HG03135 (cell line): ENCODE results near the gene CCNY.

Experiments
- ATAC-seq: cut with Tn5 transposase; IDR thresholded peaks from one replicate; pipeline ENCODE4 v1.9.1; 2021; ENCODE audit warnings: mild to moderate bottlenecking, moderate library complexity; ENCODE audit not compliant: unreplicated experiment

The CCNY gene

GRCh38 chr10:35545878-35546590 is 209.7 kb downstream of the CCNY start:
- no peak for ATAC-seq

DNA sequence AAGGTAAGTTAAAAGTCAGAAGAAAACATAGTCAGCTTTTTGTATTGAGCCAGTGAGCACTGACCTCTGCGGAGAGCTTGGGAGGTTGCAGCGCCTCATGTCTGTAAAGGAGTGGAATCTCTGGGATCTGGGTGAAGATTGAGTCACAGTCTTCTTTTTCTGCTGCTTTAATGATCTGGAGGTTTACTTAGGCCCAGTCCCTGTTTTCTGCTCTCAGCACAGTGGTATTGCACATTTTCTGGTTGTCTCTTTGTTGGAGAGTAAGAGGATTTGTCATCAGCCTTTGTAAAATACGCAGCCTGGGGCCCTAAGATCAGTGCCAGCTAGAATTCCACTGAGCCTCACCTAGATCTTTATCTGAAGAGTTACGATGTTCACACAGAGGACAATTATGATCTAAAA is 210.5 kb downstream of the CCNY start:
- ATAC-seq, result no peak

- no peak for ATAC-seq
Observed at GRCh38 chr10:35552650-35553342, 216.5 kb downstream of the CCNY start.

DNA sequence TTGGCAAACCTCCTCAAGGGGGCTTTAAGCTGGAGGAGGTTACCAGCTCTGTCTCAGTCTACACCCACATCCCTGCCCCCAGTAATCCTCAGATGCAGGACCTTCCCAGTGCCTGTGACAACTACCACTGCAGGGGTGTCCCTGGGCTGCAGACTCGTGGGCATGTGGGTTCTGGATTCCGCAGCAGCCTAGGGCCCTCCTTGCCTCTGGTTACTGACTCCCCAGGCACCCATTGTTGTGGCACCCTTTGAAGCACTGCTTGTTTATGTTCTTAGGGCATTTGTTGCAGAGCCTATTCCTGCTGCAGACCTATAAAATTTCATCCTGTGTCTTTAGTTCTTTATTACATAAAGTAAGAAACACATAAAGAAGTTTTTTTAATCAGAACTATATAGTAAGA is 217.7 kb downstream of the CCNY start:
- ATAC-seq, result no peak

DNA sequence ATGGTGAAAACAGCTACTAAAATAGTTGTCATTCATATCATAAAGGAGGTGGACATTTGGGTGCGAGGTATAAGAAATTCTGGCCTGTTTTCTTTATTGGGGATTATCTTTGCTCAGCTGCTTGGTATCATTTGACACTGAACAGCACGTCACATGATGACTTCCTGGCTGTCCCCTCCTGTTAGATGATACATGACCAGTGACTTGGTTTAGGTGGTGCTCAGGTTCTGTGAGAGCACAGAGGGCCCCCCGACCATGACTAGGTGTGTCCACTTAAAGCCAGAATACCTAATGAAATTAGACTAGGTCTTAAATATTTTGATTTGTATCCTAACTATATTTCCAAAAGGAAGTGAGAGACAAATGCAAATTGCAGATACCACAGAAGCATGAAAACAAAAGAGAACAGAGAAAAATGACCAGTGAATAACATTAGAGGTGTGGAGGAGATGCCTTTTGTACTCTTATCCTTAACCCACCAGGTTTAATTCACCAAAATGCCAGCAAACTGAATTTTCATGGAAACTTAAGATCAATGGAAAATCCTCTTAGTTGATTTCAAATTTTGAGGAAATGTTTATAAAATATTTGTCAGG is 218.2 kb downstream of the CCNY start:
- no peak for ATAC-seq

DNA sequence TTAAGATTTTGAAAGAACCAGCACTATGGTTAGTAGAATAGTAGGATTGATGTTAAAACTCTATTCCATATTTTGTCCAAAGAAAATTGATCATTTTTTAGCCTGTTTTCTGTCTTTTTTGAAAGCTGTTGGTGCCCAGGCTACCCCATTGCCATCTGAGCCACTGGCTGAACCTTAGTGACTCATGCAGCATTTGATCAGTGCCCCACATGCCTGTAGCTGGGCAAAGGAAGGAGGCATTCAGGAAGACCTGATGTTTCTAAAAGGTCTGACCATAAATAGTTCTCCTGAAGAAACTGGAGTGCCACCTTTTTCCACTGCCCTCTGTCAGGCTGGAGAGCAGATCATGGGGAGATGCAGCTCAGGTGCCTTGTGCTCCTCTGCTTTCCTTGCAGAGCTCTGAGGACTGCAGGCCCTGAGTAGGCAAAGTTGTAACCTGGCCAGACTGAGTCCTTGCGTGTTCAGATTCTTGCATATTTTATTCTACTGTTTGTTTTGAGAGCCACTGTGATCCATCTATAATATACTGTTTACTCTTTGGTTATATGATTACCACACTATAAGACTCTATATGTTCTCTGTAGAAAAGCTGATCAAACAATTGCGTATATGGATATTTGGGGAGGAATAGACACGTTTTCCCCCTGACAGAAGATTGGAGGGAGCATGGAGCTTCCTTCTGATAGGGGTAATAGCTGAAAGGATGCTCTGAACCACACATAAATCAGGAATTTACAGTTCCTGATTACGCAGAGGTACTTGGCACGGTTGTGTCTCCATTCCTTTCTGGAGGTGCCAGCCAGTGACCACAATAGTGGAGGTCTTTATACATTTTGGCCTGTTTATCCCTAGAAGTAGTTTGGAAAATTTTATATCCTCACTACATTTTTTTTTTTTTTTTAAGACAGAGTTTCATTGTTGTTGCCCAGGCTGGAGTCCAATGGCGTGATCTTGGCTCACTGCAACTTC is 219.9 kb downstream of the CCNY start:
- no peak for ATAC-seq

DNA sequence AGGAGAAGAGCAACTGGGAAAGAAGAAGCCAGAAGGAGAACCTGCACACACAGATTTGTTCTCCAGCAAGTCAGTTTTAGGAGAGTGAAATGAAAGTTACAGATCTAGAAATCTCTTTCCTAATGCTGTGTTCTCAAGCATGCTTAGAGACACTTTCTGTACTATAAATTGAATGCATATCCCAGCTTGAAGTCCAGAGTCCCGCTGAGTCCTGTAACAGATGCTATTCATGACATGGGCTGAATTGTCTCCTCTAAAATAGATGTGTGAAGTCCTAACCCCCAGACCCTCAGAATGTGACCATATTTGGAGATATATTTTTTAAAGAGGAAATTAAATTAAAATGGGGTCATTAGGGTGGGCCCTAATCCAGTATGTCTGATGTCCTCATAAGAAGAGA is 222.0 kb downstream of the CCNY start:
- ATAC-seq, result no peak

GRCh38 chr10:35559416-35559815 is 223.1 kb downstream of the CCNY start:
- ATAC-seq, result no peak

DNA sequence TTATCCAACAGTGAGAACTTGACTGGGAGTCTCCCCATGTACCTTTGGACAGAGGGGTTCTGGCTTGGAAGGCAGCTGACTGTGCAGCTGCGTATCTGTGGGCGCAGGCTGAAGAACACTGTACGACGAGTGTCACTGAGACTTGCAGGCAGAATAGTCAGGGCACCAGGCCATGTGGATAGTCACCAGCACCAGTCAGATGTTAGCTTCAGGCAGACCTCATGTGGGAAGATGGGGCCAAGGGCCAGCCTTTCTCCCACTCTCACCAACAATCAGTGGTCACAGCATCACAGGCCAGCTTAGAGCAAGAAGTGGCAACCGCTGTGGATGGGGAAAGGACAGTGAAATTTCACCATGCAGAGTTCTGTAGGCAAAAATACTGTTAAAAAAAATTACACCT is 225.4 kb downstream of the CCNY start:
- ATAC-seq, result no peak

GRCh38 chr10:35562427-35562826 is 226.1 kb downstream of the CCNY start:
- no peak for ATAC-seq

DNA sequence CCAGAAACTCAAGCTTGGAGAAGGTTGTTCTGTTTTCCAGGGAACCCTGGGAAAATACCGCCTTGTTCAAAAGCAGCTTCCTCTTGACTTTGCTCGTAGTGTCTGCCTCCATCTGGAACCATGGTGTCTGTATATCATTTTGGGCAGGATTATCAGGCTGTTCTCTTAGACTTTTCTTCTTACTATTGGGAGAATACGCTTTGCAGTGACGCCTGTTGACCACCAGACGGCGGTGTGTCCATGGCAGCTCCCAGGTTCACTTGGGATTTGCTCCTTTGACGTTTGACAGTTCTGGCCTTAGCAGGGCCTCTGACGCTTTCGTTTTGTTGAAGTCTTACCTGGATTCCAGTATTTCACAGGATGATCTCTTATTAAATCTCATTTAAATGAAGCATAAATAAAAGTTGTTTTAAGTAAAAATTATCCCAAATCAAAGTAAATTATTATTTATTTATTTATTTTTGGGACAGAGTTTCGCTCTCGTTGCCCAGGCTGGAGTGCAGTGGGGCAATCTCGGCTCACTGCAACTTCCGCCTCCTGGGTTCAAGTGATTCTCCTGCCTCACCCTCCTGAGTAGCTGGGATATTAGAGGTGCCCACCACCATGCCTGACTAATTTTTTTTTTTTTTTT is 227.1 kb downstream of the CCNY start:
- ATAC-seq, result no peak

DNA sequence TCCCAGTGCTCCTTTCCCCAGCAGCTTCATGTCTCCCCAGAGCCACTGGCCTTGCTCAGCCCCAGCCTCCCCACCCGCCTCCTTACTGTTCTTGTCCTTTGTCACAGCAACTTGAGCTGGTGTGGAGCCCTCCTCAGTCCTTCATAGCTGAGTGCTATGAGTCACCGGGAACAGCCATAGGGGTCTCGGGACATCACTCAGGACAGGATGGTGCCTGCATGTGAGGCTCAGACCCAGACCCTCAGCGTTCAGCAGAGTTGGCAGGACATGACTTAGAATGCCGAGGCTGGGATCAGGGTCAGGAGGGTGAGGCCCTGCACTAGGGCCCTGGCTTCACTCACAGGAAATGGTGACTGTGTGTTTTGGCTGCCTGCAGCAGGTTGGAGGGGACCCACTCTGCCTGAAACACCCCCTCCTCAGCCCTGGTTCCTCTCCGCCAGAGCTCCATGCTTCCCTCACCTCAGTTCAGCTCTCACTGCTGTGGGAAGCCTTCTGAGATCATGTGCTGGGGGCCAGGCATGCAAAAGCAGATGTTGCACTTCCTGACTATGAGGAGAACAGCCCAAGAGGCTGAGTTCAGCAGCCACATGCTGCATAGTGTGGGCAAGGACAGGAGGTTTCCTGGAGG is 228.1 kb downstream of the CCNY start:
- peak; percentile 52 for ATAC-seq

DNA sequence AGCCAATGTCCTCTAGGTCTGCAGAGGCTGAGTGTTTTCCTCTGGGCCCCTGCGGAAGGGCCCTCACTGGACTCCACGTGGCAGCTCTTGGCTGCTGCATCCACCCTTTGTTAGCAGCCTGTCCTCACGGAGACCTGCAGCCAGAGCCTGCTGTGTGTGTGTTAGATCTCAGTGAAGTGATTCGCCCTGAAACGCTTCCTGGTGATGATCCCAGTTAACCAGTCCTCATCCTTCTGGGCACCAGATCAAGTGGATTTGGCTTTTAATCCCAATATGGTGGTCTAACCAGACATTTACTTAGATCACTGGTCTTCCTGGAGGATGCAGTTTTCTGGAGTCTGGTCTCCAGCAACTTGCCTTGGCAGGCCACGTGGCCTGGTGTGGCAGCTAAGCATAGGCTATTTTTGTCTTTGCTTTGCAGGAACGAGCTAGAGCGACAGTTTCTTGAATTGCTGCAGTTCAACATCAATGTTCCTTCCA is 229.3 kb downstream of the CCNY start:
- ATAC-seq, result no peak

DNA sequence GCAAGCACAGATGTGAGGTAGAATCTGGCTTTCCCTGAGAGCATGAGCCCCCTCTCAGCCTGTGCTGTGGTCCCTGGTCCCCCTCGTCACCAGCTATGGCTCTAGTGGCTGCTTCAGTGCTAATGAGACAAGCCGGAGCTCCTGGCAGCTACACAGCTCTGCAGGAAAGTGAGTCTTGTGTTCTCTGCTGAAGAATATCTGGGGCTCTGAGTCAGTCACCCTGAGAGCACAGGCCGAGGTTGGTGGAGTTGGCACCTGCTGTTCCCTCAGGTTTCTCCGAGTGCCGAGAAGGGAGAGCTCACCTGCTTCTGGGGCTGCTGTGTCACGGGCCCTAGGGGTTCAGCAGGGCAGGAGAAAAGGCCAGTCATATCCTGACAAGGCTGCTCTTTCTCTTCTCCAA is 231.6 kb downstream of the CCNY start:
- no peak for ATAC-seq

DNA sequence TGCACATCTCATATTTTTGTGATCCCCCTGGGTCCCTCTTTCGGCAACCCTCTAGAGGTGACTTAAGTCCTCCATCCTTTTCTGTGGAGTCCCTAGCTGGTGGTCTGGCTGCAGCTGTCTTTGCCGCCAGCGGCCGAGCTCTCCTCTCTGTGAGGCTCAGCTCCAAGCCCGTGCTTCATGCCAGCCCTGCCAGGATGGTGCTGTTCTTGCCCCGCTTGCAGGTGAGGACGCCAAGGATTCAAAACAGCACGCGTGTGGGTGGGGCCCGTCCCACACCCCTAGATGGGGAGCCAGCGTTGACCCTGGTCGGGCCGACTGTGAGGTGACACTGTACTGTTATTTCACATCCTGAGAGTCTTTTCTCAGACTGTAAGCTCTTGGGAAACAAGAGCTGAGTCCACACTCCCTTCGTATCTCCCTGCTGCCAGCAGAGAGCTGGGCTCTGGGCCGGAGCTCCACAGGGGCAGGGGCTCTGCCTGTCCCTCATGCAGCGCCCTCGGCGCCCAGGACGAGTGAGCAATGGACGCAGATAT is 232.2 kb downstream of the CCNY start:
- ATAC-seq, result no peak

DNA sequence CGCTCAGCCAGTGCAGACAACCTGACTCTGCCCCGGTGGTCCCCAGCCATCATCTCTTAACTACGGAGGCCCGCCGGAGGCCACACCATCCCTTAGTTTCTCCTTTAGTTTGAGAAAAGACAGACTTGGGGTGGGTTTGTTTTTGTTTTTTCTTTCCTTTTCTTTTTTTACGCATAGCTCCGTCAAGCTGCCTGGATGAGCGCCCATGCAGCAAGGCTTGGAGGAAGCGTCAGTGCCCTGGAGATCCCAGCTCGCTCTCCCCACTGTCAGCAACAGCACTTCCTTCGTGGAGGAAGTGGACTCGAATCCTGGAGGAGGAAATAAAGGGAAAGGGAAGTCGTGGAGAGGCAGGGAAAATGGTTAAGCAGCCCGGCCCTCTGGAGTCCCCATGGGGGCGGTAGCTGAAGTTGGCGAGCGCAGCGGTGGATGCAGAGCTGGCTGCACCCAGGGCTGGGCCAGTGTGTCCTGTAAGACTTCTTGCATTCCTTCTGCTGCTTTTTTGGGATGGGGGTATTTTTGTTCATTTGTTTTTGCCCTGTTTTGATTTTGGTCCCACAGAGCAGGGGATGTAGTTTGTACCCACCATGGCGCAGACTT is 232.9 kb downstream of the CCNY start:
- ATAC-seq, result no peak

GRCh38 chr10:35569836-35570235 is 233.5 kb downstream of the CCNY start:
- no peak for ATAC-seq

DNA sequence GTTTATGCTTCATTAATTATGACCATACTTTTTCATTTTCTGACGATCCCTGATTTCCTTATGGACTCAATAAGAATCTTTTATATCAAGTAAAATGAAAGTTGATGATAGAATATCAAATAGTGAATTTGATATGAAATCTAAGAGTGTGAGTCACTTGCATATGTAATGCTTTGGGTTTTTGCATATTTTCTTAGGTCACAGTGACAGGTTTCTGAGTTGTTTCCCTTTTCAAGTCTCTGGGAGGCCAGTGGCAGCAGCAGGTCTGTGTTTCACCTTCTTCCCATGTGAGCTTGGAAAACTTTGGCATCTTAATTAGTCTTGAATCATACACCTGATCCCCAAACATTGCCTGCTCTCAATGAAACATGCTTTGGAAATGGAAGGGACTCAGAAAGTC is 234.1 kb downstream of the CCNY start:
- no peak for ATAC-seq

GRCh38 chr10:35572583-35572982 is 236.3 kb downstream of the CCNY start:
- ATAC-seq, result no peak
